ENCODE measurements around the gene FFAR2. TPM values are rescaled to one million over a fixed set of nuclear protein-coding genes. Genes with fewer than 3 reads are reported as not detected.

FFAR2 gene
- total RNA-seq, 1 donor from 2014 or later = 1.9 TPM

DNA sequence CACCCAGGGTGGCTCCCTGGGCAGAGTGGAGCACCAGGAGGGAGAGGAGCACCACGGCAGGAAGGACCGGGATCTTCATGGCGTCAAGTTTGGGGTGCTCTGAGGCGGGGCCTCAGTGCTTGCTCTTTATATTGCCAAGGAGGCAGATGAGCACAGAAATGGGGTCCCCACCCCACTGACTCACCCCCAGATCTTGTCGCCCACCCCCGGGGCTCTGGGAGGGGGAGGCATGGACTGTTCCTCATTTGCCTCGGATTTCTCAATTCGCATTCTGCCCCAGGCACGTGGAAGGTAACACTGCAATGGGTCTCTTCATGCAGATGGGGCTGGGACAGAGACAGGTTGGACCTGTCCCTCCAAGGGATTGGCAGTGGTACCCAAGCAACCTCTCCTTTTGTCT lies 42.3 kb downstream of the FFAR2 start, which contains the start of gene KRTDAP:
TSS of gene KRTDAP (minus strand) at position 101 of the 400 bp plus-strand sequence. CDS start at position 79, 22 bp downstream.
- no peak within 1 kb of the TSS for H3K27ac Mint-ChIP-seq
- no peak for DNase-seq (ENCODE audit: low spot score, unreplicated experiment)
- TF ChIP-seq, protein P1, sequence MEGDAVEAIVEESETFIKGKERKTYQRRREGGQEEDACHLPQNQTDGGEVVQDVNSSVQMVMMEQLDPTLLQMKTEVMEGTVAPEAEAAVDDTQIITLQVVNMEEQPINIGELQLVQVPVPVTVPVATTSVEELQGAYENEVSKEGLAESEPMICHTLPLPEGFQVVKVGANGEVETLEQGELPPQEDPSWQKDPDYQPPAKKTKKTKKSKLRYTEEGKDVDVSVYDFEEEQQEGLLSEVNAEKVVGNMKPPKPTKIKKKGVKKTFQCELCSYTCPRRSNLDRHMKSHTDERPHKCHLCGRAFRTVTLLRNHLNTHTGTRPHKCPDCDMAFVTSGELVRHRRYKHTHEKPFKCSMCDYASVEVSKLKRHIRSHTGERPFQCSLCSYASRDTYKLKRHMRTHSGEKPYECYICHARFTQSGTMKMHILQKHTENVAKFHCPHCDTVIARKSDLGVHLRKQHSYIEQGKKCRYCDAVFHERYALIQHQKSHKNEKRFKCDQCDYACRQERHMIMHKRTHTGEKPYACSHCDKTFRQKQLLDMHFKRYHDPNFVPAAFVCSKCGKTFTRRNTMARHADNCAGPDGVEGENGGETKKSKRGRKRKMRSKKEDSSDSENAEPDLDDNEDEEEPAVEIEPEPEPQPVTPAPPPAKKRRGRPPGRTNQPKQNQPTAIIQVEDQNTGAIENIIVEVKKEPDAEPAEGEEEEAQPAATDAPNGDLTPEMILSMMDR (IDR thresholded peaks at IDR 0.05; ENCODE audit: unreplicated experiment) = no peak
- no peak within 1 kb of the TSS for H3K4me3 Mint-ChIP-seq (ENCODE audit: low read depth)
- H3K4me1 Mint-ChIP-seq (ENCODE audit: low read depth) = peaks cover 24% of the 10 kb centered on the region
- no peaks in the 10 kb centered on the region for H3K36me3 Mint-ChIP-seq (ENCODE audit: insufficient read depth)
- peaks cover 43% of the 10 kb centered on the region for H3K27me3 Mint-ChIP-seq
- no peaks in the 10 kb centered on the region for H3K9me3 Mint-ChIP-seq (ENCODE audit: low read depth)

GRCh38 chr19:35491836-35492360 lies 43.8 kb downstream of the FFAR2 start:
- TF ChIP-seq, protein P1 (IDR thresholded peaks at IDR 0.05; ENCODE audit: unreplicated experiment) = no peak
- no peak for DNase-seq (ENCODE audit: low spot score, unreplicated experiment)
- Mint-ChIP-seq H3K27ac (no peak overlapping the region), H3K36me3 (ENCODE audit: insufficient read depth) (no peaks in the 10 kb centered on the region), H3K9me3 (ENCODE audit: low read depth) (no peaks in the 10 kb centered on the region), H3K4me1 (ENCODE audit: low read depth) (peaks cover 10% of the 10 kb centered on the region), H3K27me3 (peaks cover 43% of the 10 kb centered on the region), H3K4me3 (ENCODE audit: low read depth) (no peak overlapping the region)

DNA sequence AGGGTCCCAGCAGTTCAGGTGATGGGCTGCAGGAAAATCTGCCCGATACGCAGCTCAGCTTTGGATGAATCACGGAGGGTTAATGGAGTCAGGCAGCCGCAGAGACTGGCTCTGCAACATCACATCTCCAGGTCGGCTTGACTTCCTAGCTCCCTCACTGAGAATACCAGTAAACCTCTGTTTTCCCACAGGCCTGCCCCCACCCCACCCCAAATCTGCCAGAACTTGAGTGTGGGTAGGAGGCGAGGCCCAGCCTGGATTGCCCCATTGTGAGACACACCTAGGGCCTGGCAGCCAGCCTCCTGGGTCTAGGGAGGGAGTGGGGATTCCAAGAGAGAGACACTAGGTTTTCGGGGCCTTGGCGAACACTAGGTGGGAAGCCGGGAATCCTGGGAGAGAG lies 45.9 kb downstream of the FFAR2 start:
- Mint-ChIP-seq H3K4me3 (ENCODE audit: low read depth) (no peak overlapping the region), H3K9me3 (ENCODE audit: low read depth) (no peaks in the 10 kb centered on the region), H3K36me3 (ENCODE audit: insufficient read depth) (peaks cover 5% of the 10 kb centered on the region), H3K27me3 (peaks cover 29% of the 10 kb centered on the region), H3K4me1 (ENCODE audit: low read depth) (peaks cover 1% of the 10 kb centered on the region), H3K27ac (no peak overlapping the region)
- no peak for DNase-seq (ENCODE audit: low spot score, unreplicated experiment)
- TF ChIP-seq, protein P1 (IDR thresholded peaks at IDR 0.05; ENCODE audit: unreplicated experiment) = no peak

- Mint-ChIP-seq H3K4me3 (ENCODE audit: low read depth) (no peak overlapping the region), H3K27ac (no peak overlapping the region)
- DNase-seq (ENCODE audit: low spot score, unreplicated experiment) = peak; percentile 56
Observed at GRCh38 chr19:35495107-35496064, 47.3 kb downstream of the FFAR2 start.

DNA sequence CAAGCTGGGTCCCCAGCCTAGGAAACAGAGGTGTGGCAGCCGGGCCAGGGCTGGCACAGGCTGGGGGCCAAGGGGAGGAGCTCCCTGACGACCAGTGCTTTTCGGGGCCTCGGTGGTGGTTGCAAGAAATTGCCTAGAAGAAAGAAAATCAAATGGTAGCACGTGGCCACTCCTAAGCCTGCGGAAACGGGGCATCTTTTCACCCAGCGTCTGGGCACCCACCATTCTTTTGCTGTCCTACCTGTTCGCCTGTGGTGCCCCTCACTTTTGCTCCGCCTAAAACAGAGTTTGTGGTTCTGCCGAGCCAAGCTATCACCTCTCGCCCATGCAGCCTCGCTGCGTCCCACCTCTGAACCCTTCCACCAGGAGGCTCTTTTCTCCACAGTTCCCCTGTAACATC lies 49.3 kb downstream of the FFAR2 start:
- Mint-ChIP-seq H3K4me3 (ENCODE audit: low read depth) (no peak overlapping the region), H3K36me3 (ENCODE audit: insufficient read depth) (peaks cover 14% of the 10 kb centered on the region)

More at GRCh38 chr19:35495107-35496064, 47.3 kb downstream of the FFAR2 start:
- no peaks in the 10 kb centered on the region for H3K9me3 Mint-ChIP-seq (ENCODE audit: low read depth)
- peaks cover 19% of the 10 kb centered on the region for H3K27me3 Mint-ChIP-seq
- TF ChIP-seq, protein P1 (IDR thresholded peaks at IDR 0.05; ENCODE audit: unreplicated experiment) = peak; percentile 94
- peaks cover 1% of the 10 kb centered on the region for H3K4me1 Mint-ChIP-seq (ENCODE audit: low read depth)
- peaks cover 9% of the 10 kb centered on the region for H3K36me3 Mint-ChIP-seq (ENCODE audit: insufficient read depth)

More for the DNA sequence above, 49.3 kb downstream of the FFAR2 start:
- Mint-ChIP-seq H3K9me3 (ENCODE audit: low read depth) (no peaks in the 10 kb centered on the region), H3K4me1 (ENCODE audit: low read depth) (peaks cover 1% of the 10 kb centered on the region), H3K27me3 (peaks cover 9% of the 10 kb centered on the region), H3K27ac (peak overlapping the region; percentile 82)
- DNase-seq (ENCODE audit: low spot score, unreplicated experiment) = no peak
- TF ChIP-seq, protein P1 (IDR thresholded peaks at IDR 0.05; ENCODE audit: unreplicated experiment) = no peak
